Measurements from ENCODE around the gene DGCR2.

- no peak for TF ChIP-seq POLR2A (IDR thresholded peaks at IDR 0.05)
- TF ChIP-seq CTCF (IDR thresholded peaks at IDR 0.05) = no peak
Measured at GRCh38 chr22:19138217-19139000, 16.2 kb upstream of the DGCR2 start.

All from esophagus squamous epithelium (tissue), 4 donors.